Spleen (tissue), 7 donors: ENCODE measurements around the gene PLXNB2.

ENCODE experiments used
- CTCF ChIP-seq, 11 experiments: fragments of 200-600 bp in 7 of 11; fragments of 450-650 bp in 4 of 11; sonication (generic) in 4 of 11; IDR thresholded peaks in 8 of 11; conservative IDR thresholded peaks in 3 of 11; 1 replicate in 7 of 11; 2 replicates in 4 of 11; pipeline versions ENCODE4 v1.4.0 to v1.8.0; 2016 to 2021; ENCODE audit warnings: antibody characterized with exemption in 11 of 11, inconsistent platforms in 4 of 11, mild to moderate bottlenecking in 1 of 11
- POLR2A ChIP-seq, 3 donors: fragments of 450-650 bp; IDR thresholded peaks; one replicate each; pipeline ENCODE4 v1.5.1; 2017; ENCODE audit warnings: antibody characterized with exemption in 3 of 3, mild to moderate bottlenecking in 1 of 3
- donor health status: DM: no; HTN: no; CAD: no; lungs with moderate emphysema.
- donor health status: DM: no; HTN: no; CAD: no.
- donor health status: DM: no; HTN: no; CAD: no.

- TF ChIP-seq CTCF (IDR thresholded peaks at IDR 0.05 in 8 of 11, conservative IDR thresholded peaks at IDR 0.05 in 3 of 11): no peak
- no peak for TF ChIP-seq POLR2A (IDR thresholded peaks at IDR 0.05)
Observed at GRCh38 chr22:50262973-50263617, 44.4 kb downstream of the PLXNB2 start.
